Esophagus muscularis mucosa (tissue), 4 donors: Measurements from ENCODE around the gene NAGS.

Experiments
- EP300 ChIP-seq: sonication (generic); formaldehyde crosslinking; IDR thresholded peaks from one replicate; pipeline ENCODE4 v1.6.1; 2017; ENCODE audit warnings: antibody characterized with exemption
- POLR2A ChIP-seq: fragments of 450-650 bp; IDR thresholded peaks from one replicate; pipeline ENCODE4 v1.6.1; 2017; ENCODE audit warnings: antibody characterized with exemption, moderate library complexity, mild to moderate bottlenecking, low read depth
- TF ChIP-seq, protein P1 (sequence below), 3 experiments: fragments of 200-600 bp in 2 of 3; fragments of 450-650 bp in 1 of 3; sonication (generic) in 2 of 3; IDR thresholded peaks; one replicate each; pipeline ENCODE4 v1.5.1; 2017 to 2019; ENCODE audit warnings: antibody characterized with exemption in 3 of 3, mild to moderate bottlenecking in 2 of 3, moderate library complexity in 1 of 3

DNA sequence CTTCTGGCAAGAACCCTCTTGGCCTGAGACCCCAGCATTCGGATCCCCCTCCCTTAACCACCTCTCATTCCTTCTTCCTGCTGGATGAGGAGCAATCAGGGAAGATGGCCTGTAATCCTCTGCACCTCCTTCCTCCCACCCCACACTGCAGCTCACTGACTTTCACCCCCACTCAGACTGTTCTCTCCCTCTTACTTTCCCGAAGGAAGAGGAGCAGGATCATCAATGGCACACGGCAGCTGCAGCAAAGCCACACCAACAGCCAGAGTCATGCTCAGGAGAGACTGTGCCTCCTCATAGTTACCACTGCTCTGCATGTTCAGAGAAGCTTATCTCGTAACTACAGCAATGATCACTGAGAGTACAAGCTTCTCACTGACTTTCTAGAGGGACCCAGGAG, 20.4 kb downstream of the NAGS start:
- TF ChIP-seq POLR2A (no peak), EP300 (no peak)
- TF ChIP-seq, protein P1, sequence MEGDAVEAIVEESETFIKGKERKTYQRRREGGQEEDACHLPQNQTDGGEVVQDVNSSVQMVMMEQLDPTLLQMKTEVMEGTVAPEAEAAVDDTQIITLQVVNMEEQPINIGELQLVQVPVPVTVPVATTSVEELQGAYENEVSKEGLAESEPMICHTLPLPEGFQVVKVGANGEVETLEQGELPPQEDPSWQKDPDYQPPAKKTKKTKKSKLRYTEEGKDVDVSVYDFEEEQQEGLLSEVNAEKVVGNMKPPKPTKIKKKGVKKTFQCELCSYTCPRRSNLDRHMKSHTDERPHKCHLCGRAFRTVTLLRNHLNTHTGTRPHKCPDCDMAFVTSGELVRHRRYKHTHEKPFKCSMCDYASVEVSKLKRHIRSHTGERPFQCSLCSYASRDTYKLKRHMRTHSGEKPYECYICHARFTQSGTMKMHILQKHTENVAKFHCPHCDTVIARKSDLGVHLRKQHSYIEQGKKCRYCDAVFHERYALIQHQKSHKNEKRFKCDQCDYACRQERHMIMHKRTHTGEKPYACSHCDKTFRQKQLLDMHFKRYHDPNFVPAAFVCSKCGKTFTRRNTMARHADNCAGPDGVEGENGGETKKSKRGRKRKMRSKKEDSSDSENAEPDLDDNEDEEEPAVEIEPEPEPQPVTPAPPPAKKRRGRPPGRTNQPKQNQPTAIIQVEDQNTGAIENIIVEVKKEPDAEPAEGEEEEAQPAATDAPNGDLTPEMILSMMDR (IDR thresholded peaks at IDR 0.05), result no peak
